ENCODE data around the gene IL17RB.

IL17RB gene, protein sequence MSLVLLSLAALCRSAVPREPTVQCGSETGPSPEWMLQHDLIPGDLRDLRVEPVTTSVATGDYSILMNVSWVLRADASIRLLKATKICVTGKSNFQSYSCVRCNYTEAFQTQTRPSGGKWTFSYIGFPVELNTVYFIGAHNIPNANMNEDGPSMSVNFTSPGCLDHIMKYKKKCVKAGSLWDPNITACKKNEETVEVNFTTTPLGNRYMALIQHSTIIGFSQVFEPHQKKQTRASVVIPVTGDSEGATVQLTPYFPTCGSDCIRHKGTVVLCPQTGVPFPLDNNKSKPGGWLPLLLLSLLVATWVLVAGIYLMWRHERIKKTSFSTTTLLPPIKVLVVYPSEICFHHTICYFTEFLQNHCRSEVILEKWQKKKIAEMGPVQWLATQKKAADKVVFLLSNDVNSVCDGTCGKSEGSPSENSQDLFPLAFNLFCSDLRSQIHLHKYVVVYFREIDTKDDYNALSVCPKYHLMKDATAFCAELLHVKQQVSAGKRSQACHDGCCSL

DNA sequence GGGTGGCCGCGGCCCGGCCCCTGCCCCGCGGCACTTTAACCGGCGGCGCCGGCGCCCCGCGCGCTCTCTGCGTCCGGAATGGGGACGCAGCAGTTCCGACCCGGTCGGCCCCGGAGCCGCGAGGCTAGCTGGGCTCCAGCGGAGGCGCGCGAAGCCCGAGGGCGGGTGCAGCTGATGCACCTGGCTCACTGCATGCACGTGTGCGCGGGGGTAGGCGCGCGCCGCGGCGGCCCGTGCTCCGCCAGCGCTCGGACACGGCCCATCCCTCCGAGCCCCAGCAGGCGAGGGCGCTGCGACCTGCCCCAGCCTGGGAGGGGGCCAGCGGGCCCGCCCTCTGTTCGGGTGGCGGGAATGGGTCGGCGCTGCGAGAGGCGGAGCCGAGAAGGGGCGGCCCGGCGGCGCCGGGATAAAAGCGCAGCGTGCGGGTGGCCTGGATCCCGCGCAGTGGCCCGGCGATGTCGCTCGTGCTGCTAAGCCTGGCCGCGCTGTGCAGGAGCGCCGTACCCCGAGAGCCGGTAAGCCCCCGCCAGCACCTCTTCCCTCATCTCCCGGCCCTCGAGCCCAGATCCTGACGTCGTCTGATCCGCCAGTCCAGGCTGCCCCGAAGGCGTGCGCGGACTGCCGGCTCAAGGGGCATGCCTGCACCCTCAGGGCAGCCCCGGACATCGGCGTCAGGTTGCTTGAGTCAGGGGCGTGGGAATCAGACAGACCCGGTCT is at the start of gene IL17RB, which contains the start of gene CHDH:
IL17RB (plus strand) TSS at position 435 of the 717 bp plus-strand sequence; CDS start at position 456, 21 bp downstream.
CHDH (minus strand) TSS at position 286 of the 717 bp plus-strand sequence. CDS start 22,411 bp downstream, outside the sequence.
- DNase-seq, result peak; percentile 46

DNA sequence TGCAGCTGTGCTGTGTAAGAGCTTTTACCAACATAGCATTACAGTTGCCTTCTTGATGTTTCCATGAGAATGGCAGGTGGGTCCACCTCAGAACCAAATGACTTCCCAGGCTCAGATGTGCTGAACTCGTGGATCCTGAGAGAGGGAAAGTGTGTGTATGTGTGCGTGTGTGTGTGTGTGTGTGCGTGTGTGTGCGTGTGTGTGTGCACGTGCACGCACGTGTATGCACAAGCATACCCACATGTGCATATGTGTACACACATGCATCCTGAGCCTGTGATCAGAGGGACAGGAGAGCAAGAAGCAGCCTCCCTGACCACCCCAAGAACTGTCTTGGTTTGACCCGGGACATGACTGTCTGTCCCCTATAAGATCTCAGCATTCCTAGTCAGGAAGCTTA is 48.2 kb upstream of the IL17RB start:
- no peak for DNase-seq

GRCh38 chr3:53799338-53799865 is 47.0 kb upstream of the IL17RB start:
- DNase-seq, result no peak

GRCh38 chr3:53800041-53800906 is 46.1 kb upstream of the IL17RB start:
- DNase-seq, result no peak

- no peak for DNase-seq
Observed at GRCh38 chr3:53801319-53801718, 45.0 kb upstream of the IL17RB start.

DNA sequence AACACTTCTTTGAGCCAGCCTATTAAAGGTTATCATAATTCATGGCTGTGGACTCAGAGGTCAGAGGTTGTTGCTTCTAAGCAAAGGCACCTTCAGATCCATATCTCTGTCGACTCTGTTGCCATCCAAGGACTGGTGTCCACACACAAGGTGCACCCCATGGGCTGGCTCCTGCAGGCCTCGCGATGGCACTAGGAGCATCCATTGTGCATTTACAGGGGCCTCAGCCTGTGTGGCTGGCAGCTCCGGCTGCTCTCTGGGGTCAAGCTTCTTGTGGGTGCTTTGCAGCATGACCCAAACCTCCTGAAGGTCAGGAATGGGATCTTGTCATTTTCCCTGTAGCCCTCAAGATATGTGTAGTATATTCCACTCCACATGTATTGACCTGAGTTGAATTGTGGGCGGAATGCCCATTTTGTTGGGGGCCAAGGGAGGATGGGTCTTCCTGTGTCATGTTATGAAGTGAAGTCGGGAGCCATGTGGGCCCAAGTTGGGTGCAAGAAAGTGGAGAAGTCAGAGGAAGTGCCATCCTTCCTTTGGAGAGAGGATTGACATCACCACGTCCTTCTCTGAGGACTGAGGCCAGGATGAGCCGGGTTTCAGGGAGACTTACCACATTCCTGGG is 44.0 kb upstream of the IL17RB start:
- no peak for DNase-seq

GRCh38 chr3:53803124-53803815 is 43.1 kb upstream of the IL17RB start:
- DNase-seq, result no peak

DNA sequence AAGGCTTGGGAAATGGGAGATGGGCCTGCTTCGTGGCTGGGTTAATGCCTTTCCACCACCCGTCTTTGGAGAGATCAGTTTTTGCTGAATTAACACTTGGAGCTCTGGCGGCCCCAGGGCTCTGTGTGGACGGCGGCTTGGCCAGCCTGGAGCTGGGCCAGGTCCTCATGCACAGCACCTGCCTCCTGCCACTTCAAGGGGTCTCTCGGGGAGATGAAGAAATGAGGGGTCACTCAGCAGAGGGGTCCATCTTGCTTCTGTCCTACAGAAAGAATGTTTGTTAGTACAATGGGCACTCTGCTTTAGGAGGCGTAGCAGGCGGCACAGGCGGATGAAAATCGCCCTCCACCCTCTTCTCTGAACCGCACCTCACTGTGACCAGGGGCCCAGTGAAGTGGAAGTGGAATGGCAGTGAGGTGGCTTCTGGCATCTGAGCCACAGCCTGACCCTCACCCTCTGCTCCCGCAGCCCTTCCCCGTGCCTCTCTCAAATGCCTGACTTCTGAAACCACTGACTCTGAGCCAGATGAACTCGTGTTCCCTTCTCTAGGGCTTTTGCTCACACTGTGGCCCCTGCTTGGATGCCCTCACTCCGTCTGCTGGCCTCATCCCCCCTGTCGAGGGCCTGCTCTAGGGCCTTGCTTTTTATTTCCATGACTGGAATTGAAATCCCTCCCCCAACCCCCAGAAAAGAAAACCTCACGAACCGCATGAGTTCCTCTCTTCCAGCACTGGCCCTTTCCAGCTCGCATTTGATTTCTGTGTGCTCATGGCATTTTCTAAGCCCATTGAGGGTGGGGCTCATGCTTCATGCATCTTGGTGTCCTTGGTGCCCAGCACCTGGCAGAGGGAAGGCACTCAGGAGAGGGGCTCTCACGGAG is 42.3 kb upstream of the IL17RB start:
- no peak for DNase-seq

DNA sequence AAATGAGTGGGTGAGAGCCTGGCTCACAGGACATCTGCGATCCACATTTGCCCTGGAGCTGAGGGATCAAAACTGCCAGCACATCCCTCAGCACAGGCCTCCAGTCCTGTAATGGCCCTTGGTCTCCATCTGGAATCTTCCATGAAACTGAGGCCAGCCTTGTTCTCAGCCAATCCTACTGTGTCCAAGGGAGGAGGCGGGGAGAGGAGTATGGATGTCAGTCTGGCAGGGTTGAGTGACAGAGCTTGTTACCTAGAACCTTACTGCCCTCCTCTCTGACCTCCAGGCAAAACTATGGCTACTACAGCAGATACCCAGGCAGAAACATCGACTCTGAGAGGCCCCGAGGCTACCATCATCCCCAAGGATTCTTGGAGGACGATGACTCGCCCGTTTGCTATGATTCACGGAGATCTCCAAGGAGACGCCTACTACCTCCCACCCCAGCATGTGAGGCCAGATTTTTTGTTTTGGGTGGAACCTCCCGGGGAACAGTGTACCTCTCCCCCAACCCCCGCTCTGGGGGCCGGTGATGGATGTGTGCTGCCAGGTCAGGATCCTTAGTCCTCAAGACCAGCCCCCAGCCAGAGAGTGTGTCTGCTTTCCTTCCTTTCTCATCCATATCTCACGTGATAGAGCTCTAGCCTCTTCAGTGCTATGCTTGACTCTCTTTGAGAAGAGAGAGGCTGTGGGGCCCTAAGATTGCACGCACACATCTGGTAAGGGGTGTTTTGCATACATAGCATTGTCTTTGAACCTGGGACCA is 41.5 kb upstream of the IL17RB start:
- DNase-seq, result no peak

- no peak for DNase-seq
Observed at GRCh38 chr3:53805463-53806159, 40.8 kb upstream of the IL17RB start.

DNA sequence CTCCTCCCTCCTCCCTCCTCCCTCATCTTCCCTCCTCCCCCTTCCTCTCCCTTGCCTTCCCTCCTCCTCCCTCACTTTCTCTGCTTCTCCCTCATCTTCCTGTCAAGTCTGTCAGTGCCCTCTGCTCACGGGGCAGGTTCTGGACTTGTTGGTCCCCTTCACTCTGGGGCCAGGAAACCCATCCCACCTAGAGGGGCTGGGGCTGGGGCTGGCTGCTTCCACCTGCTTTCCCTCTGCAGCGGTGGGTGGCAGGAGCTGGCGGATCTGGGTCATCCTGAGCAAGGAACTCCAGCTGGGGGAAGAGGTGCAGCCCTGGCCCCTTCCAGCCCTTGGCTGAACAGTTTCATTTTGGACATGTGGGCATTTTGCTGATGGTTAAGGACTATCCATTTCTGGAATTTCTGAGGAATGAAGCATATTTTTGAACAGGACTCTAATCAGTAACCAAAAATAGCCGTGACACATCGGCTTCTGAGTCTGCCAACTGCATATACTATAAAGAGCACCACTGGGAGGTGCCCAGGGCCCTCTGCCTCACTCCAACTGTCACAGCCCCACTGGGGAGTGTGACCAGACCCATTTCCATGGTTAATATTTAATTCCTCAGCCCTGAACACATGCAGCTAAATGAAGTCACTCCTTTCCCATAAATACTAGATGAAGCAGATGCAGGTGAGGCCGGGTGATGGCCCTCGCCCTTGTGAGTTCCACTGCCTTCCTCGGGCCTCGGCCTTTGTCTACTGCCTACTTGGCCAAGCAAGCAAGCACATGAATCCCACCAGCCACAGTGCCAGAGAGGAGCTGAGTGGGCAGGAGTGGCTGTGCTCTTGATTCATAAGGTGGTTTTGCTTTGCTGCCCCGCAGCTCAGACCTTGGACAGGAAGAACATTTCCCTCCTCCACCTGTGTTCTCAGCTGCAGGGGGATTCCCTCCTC is 39.9 kb upstream of the IL17RB start:
- no peak for DNase-seq

DNA sequence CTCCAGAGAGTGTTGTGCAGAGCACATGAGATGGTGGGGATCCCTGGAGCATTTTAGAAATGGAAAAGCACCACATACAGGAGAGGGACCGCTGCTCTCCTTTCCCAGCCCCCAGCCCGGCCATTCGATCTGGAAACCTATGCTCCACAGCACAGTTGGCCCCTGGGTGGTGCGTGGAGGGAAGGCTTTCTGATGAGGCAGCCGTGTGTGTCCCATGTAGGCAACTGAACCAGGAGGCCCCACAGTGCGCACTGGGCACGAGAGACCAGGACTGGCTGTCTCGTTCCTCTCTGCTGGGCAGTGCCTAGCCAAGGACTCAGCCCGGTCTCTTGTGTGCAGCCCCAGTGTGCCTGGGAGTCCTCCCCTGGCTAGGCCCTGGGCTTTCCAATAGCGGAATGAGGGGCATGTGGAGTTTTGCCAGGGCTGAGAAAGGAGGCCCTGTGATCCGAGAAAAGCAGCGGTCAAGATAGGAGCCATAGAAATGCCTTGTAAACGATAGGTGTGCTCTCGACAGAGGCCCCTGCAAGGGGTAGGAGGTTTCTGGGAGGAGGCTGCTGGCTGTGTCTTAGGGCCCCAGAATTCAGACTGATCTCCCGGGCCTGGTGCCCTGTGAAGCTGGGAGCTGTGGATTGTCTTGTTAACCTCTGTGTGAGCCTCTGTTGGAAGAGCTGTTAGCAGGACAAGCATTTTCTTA is 39.1 kb upstream of the IL17RB start:
- no peak for DNase-seq

DNA sequence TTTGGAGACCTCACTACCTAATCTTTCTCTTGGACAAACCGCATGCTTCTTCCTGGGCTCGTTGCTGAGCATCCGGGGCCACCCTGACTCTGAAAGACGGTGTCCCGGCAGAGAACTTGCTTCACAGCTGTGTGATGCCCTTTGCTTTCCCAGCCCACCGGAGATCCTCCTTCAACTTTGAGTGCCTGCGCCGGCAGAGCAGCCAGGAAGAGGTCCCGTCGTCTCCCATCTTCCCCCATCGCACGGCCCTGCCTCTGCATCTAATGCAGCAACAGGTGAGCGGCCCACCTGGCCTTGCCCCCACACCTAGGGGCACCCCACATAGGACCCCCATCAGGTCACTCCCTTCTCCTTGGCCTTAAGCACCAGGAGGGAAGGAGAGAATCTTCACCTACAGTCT is 37.9 kb upstream of the IL17RB start:
- no peak for DNase-seq

DNA sequence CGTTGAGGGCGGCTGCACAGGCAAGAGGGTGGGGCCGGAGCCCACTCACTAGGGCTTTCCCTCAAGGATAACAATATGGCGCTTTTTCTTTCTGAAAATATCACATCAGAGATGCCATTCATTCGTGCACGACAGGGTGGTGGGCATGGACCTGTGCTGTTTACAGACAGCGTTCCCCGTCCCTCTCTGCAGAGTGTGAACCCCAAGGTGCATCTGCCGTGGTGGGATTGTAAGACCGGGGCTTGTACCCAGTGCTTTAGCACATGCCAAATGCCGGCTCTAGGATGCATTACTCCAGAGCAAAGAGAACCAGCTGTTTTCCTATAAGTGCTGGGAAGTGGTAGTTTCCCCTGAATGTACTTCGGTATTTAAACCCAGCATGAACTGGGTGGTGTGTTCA is 37.1 kb upstream of the IL17RB start:
- no peak for DNase-seq

- DNase-seq, result no peak
Observed at GRCh38 chr3:53809764-53810400, 36.5 kb upstream of the IL17RB start.

DNA sequence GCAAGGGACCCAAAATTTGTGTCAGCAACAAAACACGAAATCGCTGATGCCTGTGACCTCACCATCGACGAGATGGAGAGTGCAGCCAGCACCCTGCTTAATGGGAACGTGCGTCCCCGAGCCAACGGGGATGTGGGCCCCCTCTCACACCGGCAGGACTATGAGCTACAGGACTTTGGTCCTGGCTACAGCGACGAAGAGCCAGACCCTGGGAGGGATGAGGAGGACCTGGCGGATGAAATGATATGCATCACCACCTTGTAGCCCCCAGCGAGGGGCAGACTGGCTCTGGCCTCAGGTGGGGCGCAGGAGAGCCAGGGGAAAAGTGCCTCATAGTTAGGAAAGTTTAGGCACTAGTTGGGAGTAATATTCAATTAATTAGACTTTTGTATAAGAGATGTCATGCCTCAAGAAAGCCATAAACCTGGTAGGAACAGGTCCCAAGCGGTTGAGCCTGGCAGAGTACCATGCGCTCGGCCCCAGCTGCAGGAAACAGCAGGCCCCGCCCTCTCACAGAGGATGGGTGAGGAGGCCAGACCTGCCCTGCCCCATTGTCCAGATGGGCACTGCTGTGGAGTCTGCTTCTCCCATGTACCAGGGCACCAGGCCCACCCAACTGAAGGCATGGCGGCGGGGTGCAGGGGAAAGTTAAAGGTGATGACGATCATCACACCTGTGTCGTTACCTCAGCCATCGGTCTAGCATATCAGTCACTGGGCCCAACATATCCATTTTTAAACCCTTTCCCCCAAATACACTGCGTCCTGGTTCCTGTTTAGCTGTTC is 35.0 kb upstream of the IL17RB start:
- DNase-seq, result no peak

Measured in activated CD4-positive, alpha-beta T cell treated with anti-CD3 and anti-CD28 coated beads, Interleukin-2, Interleukin-6, amounts not matched to agents 100 ng/mL and 50 ng/mL, durations not matched to agents 16 hours and 8 hours (primary cell).